Activated T-cell treated with anti-CD3 and anti-CD28 coated beads, Interleukin-2, amount 50 U/mL, for 48 hours (primary cell): Measurements from ENCODE around the gene SOX12.

Experiments used
- DNase-seq, 2 experiments: peaks; one replicate each; pipeline ENCODE4 v3.0.0-alpha.2; 2020

The SOX12 gene

GRCh38 chr20:301886-302848 lies 23.2 kb upstream of the SOX12 start:
- DNase-seq: peak in 1 of 2 experiments; percentile 41

- DNase-seq: no peak
These were observed 19.6 kb upstream of the SOX12 start for GRCh38 chr20:305745-306144.

- DNase-seq: no peak
These were observed 16.8 kb upstream of the SOX12 start for GRCh38 chr20:308427-309038.

GRCh38 chr20:309306-309840 lies 16.0 kb upstream of the SOX12 start:
- DNase-seq: no peak

GRCh38 chr20:309841-310644 lies 15.3 kb upstream of the SOX12 start:
- DNase-seq: peak; percentile 90

- no peak for DNase-seq
These were observed 14.7 kb upstream of the SOX12 start for GRCh38 chr20:310645-311044.

GRCh38 chr20:311609-312008 lies 13.7 kb upstream of the SOX12 start:
- DNase-seq: no peak

- no peak for DNase-seq
These were observed 13.3 kb upstream of the SOX12 start for GRCh38 chr20:312067-312466.

GRCh38 chr20:312866-313265 lies 12.5 kb upstream of the SOX12 start:
- no peak for DNase-seq

GRCh38 chr20:313402-313801 lies 11.9 kb upstream of the SOX12 start:
- no peak for DNase-seq

GRCh38 chr20:313948-314347 lies 11.4 kb upstream of the SOX12 start:
- no peak for DNase-seq

- DNase-seq: no peak
These were observed 8.9 kb upstream of the SOX12 start for GRCh38 chr20:316316-317068.

GRCh38 chr20:324177-325044 lies 941 bp upstream of the SOX12 start:
- peak; percentile 95 to 96 for DNase-seq

GRCh38 chr20:325889-326644 lies 715 bp downstream of the SOX12 start:
- DNase-seq: peak; percentile 72 to 76

- DNase-seq: no peak
These were observed 1.4 kb downstream of the SOX12 start for GRCh38 chr20:326645-327185.

- peak; percentile 87 to 88 for DNase-seq
These were observed 2.1 kb downstream of the SOX12 start for GRCh38 chr20:327186-328026.

- DNase-seq: peak; percentile 29 to 31
These were observed 2.9 kb downstream of the SOX12 start for GRCh38 chr20:328027-328974.
